ENCODE measurements around the gene NEDD9.

DNA sequence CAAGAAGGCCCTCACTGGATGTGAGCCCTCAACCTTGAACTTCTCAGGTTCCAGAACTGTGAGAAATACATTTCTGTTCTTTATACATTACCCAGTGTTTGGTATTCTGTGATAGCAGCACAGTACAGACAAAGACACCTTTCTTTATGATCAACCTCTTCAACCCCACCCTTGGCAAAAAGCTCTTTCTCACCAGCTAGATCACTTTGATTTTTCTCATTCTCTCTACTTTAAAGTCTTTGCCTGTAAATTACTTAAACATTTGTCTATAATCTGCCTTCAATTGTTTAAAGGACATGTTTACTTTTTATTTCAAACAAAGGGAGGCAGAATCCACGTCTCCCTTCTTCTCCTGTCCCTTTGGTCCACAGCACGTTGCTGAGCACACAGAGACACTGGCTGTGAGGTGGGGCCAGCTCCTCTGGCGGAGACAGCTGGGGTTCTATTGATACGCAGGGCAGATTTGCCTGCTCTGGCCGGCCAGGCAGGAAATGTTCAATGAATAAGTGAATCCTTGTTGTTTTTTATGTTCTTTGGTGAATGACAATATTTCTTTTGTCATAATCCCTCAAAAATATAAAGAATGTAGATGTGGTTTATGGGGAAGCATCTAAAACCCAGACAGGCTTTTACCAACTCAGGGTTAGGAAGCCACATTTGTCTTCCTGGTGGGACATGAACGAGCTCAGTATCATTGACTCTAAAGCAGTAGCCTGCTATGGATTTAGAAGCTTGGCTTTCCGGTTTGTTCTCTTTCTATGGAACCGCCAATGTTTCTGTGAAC, 52.9 kb downstream of the NEDD9 start:
- TF ChIP-seq GATA2 (IDR thresholded peaks at IDR 0.05; ENCODE audit: low read depth, low read length) (no peak), GATA3 (IDR thresholded peaks at IDR 0.05; ENCODE audit: low read depth, low read length) (no peak)

Measured in SH-SY5Y (cell line).